Osteocyte (in vitro differentiated cells): Measurements from ENCODE around the gene PDGFA. TPM values are rescaled to one million over a fixed set of nuclear protein-coding genes. Genes with fewer than 3 reads are reported as not detected.

Source experiments
- DNase-seq: peaks from one replicate; pipeline ENCODE4 v3.0.0; 2021; ENCODE audit warnings: mixed read lengths; ENCODE audit not compliant: unreplicated experiment; ENCODE audit errors: extremely low spot score
- H3K27ac Mint-ChIP-seq: one replicate; pipeline ENCODE4 v1.8.0; 2021; ENCODE audit warnings: mild to moderate bottlenecking, mixed read lengths; ENCODE audit not compliant: unreplicated experiment
- H3K27me3 Mint-ChIP-seq: one replicate; pipeline ENCODE4 v1.8.0; 2021; ENCODE audit warnings: mixed read lengths; ENCODE audit not compliant: unreplicated experiment
- H3K36me3 Mint-ChIP-seq: one replicate; pipeline ENCODE4 v1.8.0; 2021; ENCODE audit warnings: mixed read lengths; ENCODE audit not compliant: unreplicated experiment
- H3K4me1 Mint-ChIP-seq: one replicate; pipeline ENCODE4 v1.8.0; 2021; ENCODE audit warnings: mixed read lengths; ENCODE audit not compliant: unreplicated experiment
- H3K4me3 Mint-ChIP-seq: one replicate; pipeline ENCODE4 v1.8.0; 2021; ENCODE audit warnings: mild to moderate bottlenecking, moderate library complexity, mixed read lengths; ENCODE audit not compliant: unreplicated experiment
- H3K9me3 Mint-ChIP-seq: one replicate; pipeline ENCODE4 v1.8.0; 2021; ENCODE audit warnings: mixed read lengths; ENCODE audit not compliant: unreplicated experiment
- total RNA-seq: library from RNA; stranded (reverse); gene quantifications from 2 replicates; pipeline ENCODE4 v1.2.1, GENCODE V29; 2021
- TF ChIP-seq, protein P1 (sequence below): fragments of 200-600 bp; sonication (generic); IDR thresholded peaks from 2 replicates; pipeline ENCODE4 v1.5.0; 2021; ENCODE audit warnings: antibody characterized with exemption, mild to moderate bottlenecking, moderate library complexity

The PDGFA gene
- total RNA-seq, 1 donor from 2014 or later: 93.6 TPM

DNA sequence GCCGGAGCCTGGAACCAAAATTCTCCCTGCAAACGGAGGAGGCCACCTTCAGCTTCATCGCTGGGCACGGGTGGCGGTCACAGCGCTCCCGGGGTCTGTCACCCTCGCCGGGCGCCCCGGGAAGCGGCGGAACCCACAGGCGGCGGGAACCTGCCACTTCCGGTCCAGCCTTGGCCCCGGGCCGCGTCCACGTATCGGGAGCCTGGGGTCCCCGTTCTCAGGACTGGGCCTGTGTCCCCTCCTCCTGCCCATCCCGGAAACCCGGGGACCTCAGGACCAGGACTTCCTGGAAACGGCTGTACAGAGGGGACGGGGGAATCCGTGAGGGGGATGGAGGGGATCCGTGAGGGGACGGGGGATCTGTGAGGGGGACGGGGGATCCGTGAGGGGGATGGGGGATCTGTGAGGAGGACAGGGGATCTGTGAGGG is 25.4 kb downstream of the PDGFA start:
- H3K9me3 Mint-ChIP-seq: no peaks in the 10 kb centered on the region
- TF ChIP-seq, protein P1, sequence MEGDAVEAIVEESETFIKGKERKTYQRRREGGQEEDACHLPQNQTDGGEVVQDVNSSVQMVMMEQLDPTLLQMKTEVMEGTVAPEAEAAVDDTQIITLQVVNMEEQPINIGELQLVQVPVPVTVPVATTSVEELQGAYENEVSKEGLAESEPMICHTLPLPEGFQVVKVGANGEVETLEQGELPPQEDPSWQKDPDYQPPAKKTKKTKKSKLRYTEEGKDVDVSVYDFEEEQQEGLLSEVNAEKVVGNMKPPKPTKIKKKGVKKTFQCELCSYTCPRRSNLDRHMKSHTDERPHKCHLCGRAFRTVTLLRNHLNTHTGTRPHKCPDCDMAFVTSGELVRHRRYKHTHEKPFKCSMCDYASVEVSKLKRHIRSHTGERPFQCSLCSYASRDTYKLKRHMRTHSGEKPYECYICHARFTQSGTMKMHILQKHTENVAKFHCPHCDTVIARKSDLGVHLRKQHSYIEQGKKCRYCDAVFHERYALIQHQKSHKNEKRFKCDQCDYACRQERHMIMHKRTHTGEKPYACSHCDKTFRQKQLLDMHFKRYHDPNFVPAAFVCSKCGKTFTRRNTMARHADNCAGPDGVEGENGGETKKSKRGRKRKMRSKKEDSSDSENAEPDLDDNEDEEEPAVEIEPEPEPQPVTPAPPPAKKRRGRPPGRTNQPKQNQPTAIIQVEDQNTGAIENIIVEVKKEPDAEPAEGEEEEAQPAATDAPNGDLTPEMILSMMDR: no peak
- H3K4me1 Mint-ChIP-seq: peaks cover 19% of the 10 kb centered on the region

GRCh38 chr7:493661-494251 is 25.9 kb downstream of the PDGFA start:
- no peak overlapping the region for H3K27ac Mint-ChIP-seq
- H3K9me3 Mint-ChIP-seq: no peaks in the 10 kb centered on the region
- TF ChIP-seq, protein P1: no peak
- no peak for DNase-seq
- H3K36me3 Mint-ChIP-seq: peaks cover 19% of the 10 kb centered on the region
- H3K27me3 Mint-ChIP-seq: no peaks in the 10 kb centered on the region
- peaks cover 23% of the 10 kb centered on the region for H3K4me1 Mint-ChIP-seq
- H3K4me3 Mint-ChIP-seq: no peak overlapping the region

More for the DNA sequence above, 25.4 kb downstream of the PDGFA start:
- Mint-ChIP-seq H3K4me3 (no peak overlapping the region), H3K36me3 (peaks cover 24% of the 10 kb centered on the region), H3K27me3 (no peaks in the 10 kb centered on the region), H3K27ac (no peak overlapping the region)
- DNase-seq: no peak

- no peak overlapping the region for H3K27ac Mint-ChIP-seq
- peaks cover 12% of the 10 kb centered on the region for H3K36me3 Mint-ChIP-seq
Observed at GRCh38 chr7:492714-493065, 27.0 kb downstream of the PDGFA start.

GRCh38 chr7:491958-492713 is 27.5 kb downstream of the PDGFA start:
- H3K4me1 Mint-ChIP-seq: peaks cover 32% of the 10 kb centered on the region
- TF ChIP-seq, protein P1: no peak
- no peaks in the 10 kb centered on the region for H3K27me3 Mint-ChIP-seq
- H3K36me3 Mint-ChIP-seq: peaks cover 9% of the 10 kb centered on the region
- H3K9me3 Mint-ChIP-seq: no peaks in the 10 kb centered on the region
- H3K4me3 Mint-ChIP-seq: no peak overlapping the region
- DNase-seq: no peak
- no peak overlapping the region for H3K27ac Mint-ChIP-seq

More at GRCh38 chr7:492714-493065, 27.0 kb downstream of the PDGFA start:
- Mint-ChIP-seq H3K4me3 (no peak overlapping the region), H3K27me3 (no peaks in the 10 kb centered on the region), H3K9me3 (no peaks in the 10 kb centered on the region), H3K4me1 (peaks cover 32% of the 10 kb centered on the region)
- TF ChIP-seq, protein P1: no peak
- DNase-seq: no peak

DNA sequence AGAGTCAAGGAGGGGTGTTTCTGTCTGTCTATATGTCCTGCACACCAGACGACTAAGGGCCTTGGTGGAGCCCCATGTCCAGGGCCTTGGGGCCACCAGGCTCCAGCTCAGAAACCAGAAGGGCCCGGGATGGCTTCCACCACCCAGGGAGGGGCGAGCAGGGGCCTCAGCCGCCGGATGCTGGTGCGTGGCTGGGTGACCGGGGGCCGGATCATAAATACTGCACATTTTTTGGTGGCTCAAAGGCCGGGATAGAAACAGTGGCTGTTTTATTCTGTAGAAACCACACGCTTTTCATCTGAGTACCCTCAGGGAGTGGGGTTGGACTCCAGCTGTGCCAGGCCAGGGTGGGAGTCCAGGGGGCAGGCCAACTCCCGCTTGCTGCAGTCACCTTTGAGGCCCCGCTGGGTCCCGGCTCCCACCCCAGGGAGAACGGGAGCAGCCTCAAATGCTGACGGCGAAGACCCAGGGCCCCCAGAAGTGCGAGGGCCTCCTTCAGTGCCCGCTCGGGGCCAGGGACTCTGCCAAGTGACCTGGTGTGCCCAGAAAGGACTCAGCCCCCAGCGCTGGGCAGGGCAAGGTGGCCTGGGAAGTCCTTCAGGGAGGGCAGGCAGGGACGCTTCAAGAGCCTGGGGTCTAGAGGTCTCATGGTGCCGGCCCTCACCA is 28.2 kb downstream of the PDGFA start:
- TF ChIP-seq, protein P1: no peak
- no peak overlapping the region for H3K27ac Mint-ChIP-seq
- peaks cover 32% of the 10 kb centered on the region for H3K4me1 Mint-ChIP-seq
- no peak overlapping the region for H3K4me3 Mint-ChIP-seq
- peaks cover 5% of the 10 kb centered on the region for H3K36me3 Mint-ChIP-seq
- no peak for DNase-seq
- H3K27me3 Mint-ChIP-seq: no peaks in the 10 kb centered on the region
- no peaks in the 10 kb centered on the region for H3K9me3 Mint-ChIP-seq
